ENCODE measurements around the gene PDZRN3.

The PDZRN3 gene

GRCh38 chr3:73575953-73576352, 48.8 kb downstream of the PDZRN3 start:
- TF ChIP-seq FOXP2 (optimal IDR thresholded peaks at IDR 0.05; ENCODE audit: borderline replicate concordance, extremely low read depth, extremely low read length, insufficient read depth) (no peak), SIN3A (IDR thresholded peaks at IDR 0.05; ENCODE audit: borderline replicate concordance, insufficient read depth, low read length) (no peak), REST (IDR thresholded peaks at IDR 0.05; ENCODE audit: insufficient read depth in 1 of 2, low read depth in 2 of 2, low read length in 2 of 2) (no peak), TAF1 (IDR thresholded peaks at IDR 0.05; ENCODE audit: borderline replicate concordance, insufficient read depth, low read length) (no peak), POLR2AphosphoS5 (IDR thresholded peaks at IDR 0.05; ENCODE audit: low read depth, low read length) (no peak)

- TF ChIP-seq SIN3A (IDR thresholded peaks at IDR 0.05; ENCODE audit: borderline replicate concordance, insufficient read depth, low read length) (no peak), POLR2AphosphoS5 (IDR thresholded peaks at IDR 0.05; ENCODE audit: low read depth, low read length) (no peak), TAF1 (IDR thresholded peaks at IDR 0.05; ENCODE audit: borderline replicate concordance, insufficient read depth, low read length) (no peak), FOXP2 (optimal IDR thresholded peaks at IDR 0.05; ENCODE audit: borderline replicate concordance, extremely low read depth, extremely low read length, insufficient read depth) (no peak), REST (IDR thresholded peaks at IDR 0.05; ENCODE audit: insufficient read depth in 1 of 2, low read depth in 2 of 2, low read length in 2 of 2) (no peak)
Measured at GRCh38 chr3:73575519-73575918, 49.2 kb downstream of the PDZRN3 start.

- TF ChIP-seq TAF1 (IDR thresholded peaks at IDR 0.05; ENCODE audit: borderline replicate concordance, insufficient read depth, low read length): no peak
- TF ChIP-seq SIN3A (IDR thresholded peaks at IDR 0.05; ENCODE audit: borderline replicate concordance, insufficient read depth, low read length): no peak
- no peak for TF ChIP-seq POLR2AphosphoS5 (IDR thresholded peaks at IDR 0.05; ENCODE audit: low read depth, low read length)
- TF ChIP-seq FOXP2 (optimal IDR thresholded peaks at IDR 0.05; ENCODE audit: borderline replicate concordance, extremely low read depth, extremely low read length, insufficient read depth): no peak
- no peak for TF ChIP-seq REST (IDR thresholded peaks at IDR 0.05; ENCODE audit: insufficient read depth in 1 of 2, low read depth in 2 of 2, low read length in 2 of 2)
Measured at GRCh38 chr3:73573204-73573603, 51.5 kb downstream of the PDZRN3 start.

- no peak for TF ChIP-seq TAF1 (IDR thresholded peaks at IDR 0.05; ENCODE audit: borderline replicate concordance, insufficient read depth, low read length)
- no peak for TF ChIP-seq REST (IDR thresholded peaks at IDR 0.05; ENCODE audit: insufficient read depth in 1 of 2, low read depth in 2 of 2, low read length in 2 of 2)
- no peak for TF ChIP-seq POLR2AphosphoS5 (IDR thresholded peaks at IDR 0.05; ENCODE audit: low read depth, low read length)
- no peak for TF ChIP-seq FOXP2 (optimal IDR thresholded peaks at IDR 0.05; ENCODE audit: borderline replicate concordance, extremely low read depth, extremely low read length, insufficient read depth)
Measured at GRCh38 chr3:73572368-73572767, 52.4 kb downstream of the PDZRN3 start.

GRCh38 chr3:73571238-73571794, 53.4 kb downstream of the PDZRN3 start:
- no peak for TF ChIP-seq SIN3A (IDR thresholded peaks at IDR 0.05; ENCODE audit: borderline replicate concordance, insufficient read depth, low read length)
